Gastrocnemius medialis (tissue), 4 donors: ENCODE data around the gene MYT1. TPM values are rescaled to one million over a fixed set of nuclear protein-coding genes. Genes with fewer than 3 reads are reported as not detected.

Experiments used
- ATAC-seq, 2 donors: fragments of 150-250 bp; one replicate each; pipeline ENCODE4 v1.9.1; 2016
- DNase-seq, 2 donors: peaks; one replicate each; pipeline ENCODE4 v3.0.0-alpha.2; 2019
- H3K27ac ChIP-seq, 4 donors: fragments of 200-600 bp; sonication (generic); 1 replicate in 1 of 4; 2 replicates in 3 of 4; pipeline ENCODE4 v1.5.1; 2016 to 2018; ENCODE audit warnings: mild to moderate bottlenecking in 2 of 4, moderate library complexity in 1 of 4
- H3K27me3 ChIP-seq, 3 donors: fragments of 200-600 bp; sonication (generic) in 2 of 3; 1 replicate in 1 of 3; 2 replicates in 2 of 3; pipeline versions ENCODE4 v1.5.1 to v1.6.0; 2016 to 2019; ENCODE audit warnings: mild to moderate bottlenecking in 1 of 3, moderate library complexity in 1 of 3
- H3K36me3 ChIP-seq, 2 donors: fragments of 200-600 bp; sonication (generic) in 1 of 2; one replicate each; pipeline ENCODE4 v1.5.1; 2017 to 2018
- H3K4me1 ChIP-seq, 2 donors: fragments of 200-600 bp; sonication (generic) in 1 of 2; one replicate each; pipeline ENCODE4 v1.5.1; 2016 to 2017; ENCODE audit warnings: mild to moderate bottlenecking in 2 of 2
- H3K4me3 ChIP-seq, 4 donors: fragments of 200-600 bp; sonication (generic) in 3 of 4; 1 replicate in 1 of 4; 2 replicates in 3 of 4; pipeline ENCODE4 v1.5.1; 2016 to 2019; ENCODE audit warnings: mild to moderate bottlenecking in 2 of 4
- H3K9me3 ChIP-seq, 3 donors: fragments of 200-600 bp; sonication (generic) in 2 of 3; 1 replicate in 1 of 3; 2 replicates in 2 of 3; pipeline ENCODE4 v1.5.1; 2016 to 2019
- CTCF ChIP-seq, 5 experiments: fragments of 450-650 bp in 3 of 5; fragments of 200-600 bp in 2 of 5; sonication (generic) in 2 of 5; IDR thresholded peaks in 4 of 5; conservative IDR thresholded peaks in 1 of 5; 1 replicate in 4 of 5; 2 replicates in 1 of 5; pipeline ENCODE4 v1.5.1; 2016 to 2019; ENCODE audit warnings: antibody characterized with exemption in 5 of 5, mild to moderate bottlenecking in 3 of 5, moderate library complexity in 3 of 5
- POLR2A ChIP-seq, 2 donors: fragments of 450-650 bp; IDR thresholded peaks; one replicate each; pipeline ENCODE4 v1.6.1; 2017; ENCODE audit warnings: antibody characterized with exemption in 2 of 2, mild to moderate bottlenecking in 2 of 2, moderate library complexity in 2 of 2
- in situ Hi-C, 4 donors: fragments of 200-750 bp; cut with MboI; loops; one replicate each; pipeline versions ENCODE4 v1.15.0 to v1.8.0; 2017; ENCODE audit warnings: low sequenced_read_pairs in 4 of 4
- intact Hi-C: fragments of 100-400 bp; cut with DNase I; formaldehyde crosslinking; loops from one replicate; pipeline ENCODE4 v1.15.1; 2023; ENCODE audit warnings: low total_unique reads
- total RNA-seq, 4 donors: library from RNA; depleted of rRNA; stranded (reverse); fragments of >200 nt; gene quantifications; one replicate each; pipeline versions ENCODE4 v1.1.0 to v1.2.3, GENCODE V29; 2016

The MYT1 gene
- total RNA-seq, 4 donors from 2014 or later, result not detected

- H3K4me3 ChIP-seq, result no peak overlapping the region
- H3K27me3 ChIP-seq, result no peaks in the 10 kb centered on the region
- DNase-seq, result no peak
- intact Hi-C loops, result loop anchor here (2.0 kb wide), 1 partner anchor 31 kb away; no protein-coding TSS in a partner anchor
- in situ Hi-C loops, result no loop called here
- no peak for ATAC-seq
- no peaks in the 10 kb centered on the region for H3K36me3 ChIP-seq
- H3K27ac ChIP-seq, result no peak overlapping the region
- peaks cover 28 to 32% of the 10 kb centered on the region in 2 donors for H3K4me1 ChIP-seq
- no peaks in the 10 kb centered on the region for H3K9me3 ChIP-seq
- no peak for TF ChIP-seq CTCF (IDR thresholded peaks at IDR 0.05 in 4 of 5, conservative IDR thresholded peaks at IDR 0.05 in 1 of 5)
- no peak for TF ChIP-seq POLR2A (IDR thresholded peaks at IDR 0.05)
Observed at GRCh38 chr20:64254156-64254555, 89.9 kb downstream of the MYT1 start.

GRCh38 chr20:64254571-64255360, 90.5 kb downstream of the MYT1 start:
- Histone ChIP-seq H3K9me3 (no peaks in the 10 kb centered on the region), H3K4me3 (peak overlapping the region; percentile 78 to 98 (median 90)), H3K27ac (peak overlapping the region; percentile 84 to 96 (median 94)), H3K36me3 (no peaks in the 10 kb centered on the region), H3K4me1 (peaks cover 29 to 35% of the 10 kb centered on the region in 2 donors), H3K27me3 (no peaks in the 10 kb centered on the region)
- TF ChIP-seq POLR2A (IDR thresholded peaks at IDR 0.05) (no peak), CTCF (IDR thresholded peaks at IDR 0.05 in 4 of 5, conservative IDR thresholded peaks at IDR 0.05 in 1 of 5) (no peak)
- intact Hi-C loops (loop anchor here (2.0 kb wide), 1 partner anchor 32 kb away; no protein-coding TSS in a partner anchor), in situ Hi-C loops (no loop called here)
- ATAC-seq (peak; percentile 6 to 28), DNase-seq (peak in 1 of 2 donors; percentile 11)

GRCh38 chr20:64255361-64256281, 91.4 kb downstream of the MYT1 start, which contains the start of gene PCMTD2:
PCMTD2 (plus strand) TSS chr20:64255748; CDS start chr20:64259966, 4,218 bp downstream.
- in situ Hi-C loops, result no loop called here
- peaks cover 37 to 41% of the 10 kb centered on the region in 2 donors for H3K4me1 ChIP-seq

More at GRCh38 chr20:64255361-64256281, 91.4 kb downstream of the MYT1 start, which contains the start of gene PCMTD2:
- no peaks in the 10 kb centered on the region for H3K27me3 ChIP-seq
- ATAC-seq (peak; percentile 91 to 95), DNase-seq (peak; percentile 50 to 74)
- no peaks in the 10 kb centered on the region for H3K36me3 ChIP-seq
- intact Hi-C loops, result loop anchor here (2.0 kb wide), 1 partner anchor 33 kb away; no protein-coding TSS in a partner anchor
- peak within 1 kb of the TSS; percentile 84 to 96 (median 94) for H3K27ac ChIP-seq
- TF ChIP-seq POLR2A (IDR thresholded peaks at IDR 0.05), result peak; percentile 65 to 74
- TF ChIP-seq CTCF (IDR thresholded peaks at IDR 0.05 in 4 of 5, conservative IDR thresholded peaks at IDR 0.05 in 1 of 5), result peak in 2 of 5 experiments; percentile 23 to 25
- H3K9me3 ChIP-seq, result no peaks in the 10 kb centered on the region
- peak within 1 kb of the TSS; percentile 78 to 98 (median 90) for H3K4me3 ChIP-seq
